ENCODE data around the gene SERP2.

SERP2 gene

DNA sequence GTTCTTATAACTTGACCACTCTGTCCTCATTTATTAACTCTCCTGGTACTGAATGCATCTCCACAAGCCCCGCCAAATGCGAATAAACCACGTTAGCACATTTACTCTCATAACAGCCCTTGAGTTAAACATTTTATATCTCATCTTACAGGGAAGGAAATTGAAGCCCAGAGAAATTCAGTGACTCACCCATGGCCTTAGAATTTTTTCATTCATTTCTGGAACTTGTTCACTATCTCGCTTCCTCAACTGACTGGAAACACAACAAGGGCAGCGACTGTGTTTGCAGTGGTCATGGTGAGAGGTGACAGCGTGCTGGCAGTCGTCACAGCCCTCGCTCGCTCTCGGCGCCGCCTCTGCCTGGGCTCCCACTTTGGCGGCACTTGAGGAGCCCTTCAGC lies 39.5 kb downstream of the SERP2 start:
- no peak for DNase-seq

DNA sequence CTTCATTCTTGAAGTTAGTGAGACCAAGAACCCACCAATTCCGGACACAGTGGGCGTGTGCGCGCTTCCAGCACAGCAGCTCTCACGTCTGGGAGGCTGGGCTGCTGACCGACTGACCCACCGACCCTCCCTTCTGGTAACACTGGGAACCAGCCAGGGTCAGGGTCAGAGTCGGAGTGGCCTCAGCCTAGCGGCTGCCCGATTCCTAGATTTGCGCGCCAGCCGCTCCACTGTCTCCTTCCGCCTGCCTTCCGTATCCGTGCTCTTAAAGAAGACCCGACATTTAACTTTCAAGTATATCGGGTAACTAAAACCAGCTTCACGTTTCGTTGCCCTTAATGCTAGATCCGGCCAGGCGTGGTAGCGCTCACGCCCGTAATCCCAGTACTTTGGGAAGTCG lies 41.1 kb downstream of the SERP2 start:
- no peak for DNase-seq

DNA sequence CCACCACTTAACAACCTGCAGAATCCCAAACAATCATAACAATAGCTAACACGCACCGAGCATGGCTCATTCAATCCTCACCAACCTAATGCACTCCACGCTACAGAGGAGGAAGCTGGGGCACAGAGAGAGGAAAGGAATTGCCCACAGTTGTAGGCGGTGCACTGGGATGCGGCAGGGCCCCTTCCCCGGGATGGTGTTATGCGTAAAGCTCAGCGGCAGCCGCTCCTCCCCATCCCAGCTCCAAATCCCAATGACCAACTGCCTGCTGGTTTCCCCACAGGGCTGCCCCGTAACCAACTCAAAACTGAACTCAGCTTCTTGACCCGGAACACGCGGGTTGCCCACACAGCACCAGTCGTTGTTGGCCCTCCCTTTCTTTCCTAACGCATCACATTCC lies 42.2 kb downstream of the SERP2 start:
- DNase-seq = no peak

DNA sequence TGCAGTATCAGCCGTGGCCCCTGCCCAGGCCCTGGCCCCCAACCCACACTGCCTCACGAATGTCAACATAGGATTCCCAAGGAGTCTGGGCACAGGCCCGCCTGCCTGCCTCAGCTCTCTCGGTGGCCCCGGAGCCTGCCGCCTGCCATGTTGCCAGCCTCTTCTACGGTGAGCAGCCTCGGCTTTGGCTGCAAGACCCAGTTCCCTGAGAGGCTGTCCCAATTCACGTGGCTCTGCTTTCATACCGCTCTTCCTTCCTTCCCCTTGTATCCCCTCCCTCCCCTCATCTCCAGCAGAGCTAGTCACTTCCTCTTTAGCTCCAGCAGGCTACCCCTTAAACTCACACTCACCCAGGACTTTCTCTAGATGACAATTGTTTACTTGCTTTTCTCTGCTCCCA lies 42.7 kb downstream of the SERP2 start:
- DNase-seq = no peak

GRCh38 chr13:44416744-44417143 lies 43.1 kb downstream of the SERP2 start:
- DNase-seq = no peak

DNA sequence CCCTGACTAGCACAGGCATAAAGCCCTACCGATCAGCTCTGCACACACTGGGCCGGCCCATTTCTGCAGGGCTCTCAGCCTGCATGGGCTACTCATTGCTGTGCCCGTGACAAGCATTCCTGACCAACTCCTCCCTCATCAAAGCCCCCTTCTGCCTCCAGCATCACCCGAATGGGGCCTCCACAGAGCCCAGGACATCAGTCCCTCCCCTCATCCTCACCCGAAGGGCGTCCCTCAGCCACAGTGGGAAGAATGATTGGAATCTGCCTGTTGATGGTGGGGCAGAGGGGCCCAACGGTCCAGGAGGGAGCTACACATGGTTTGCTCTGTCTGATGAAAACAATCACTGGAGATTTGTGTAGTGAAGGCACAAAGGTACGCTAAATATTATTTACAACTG lies 43.8 kb downstream of the SERP2 start:
- no peak for DNase-seq

- no peak for DNase-seq
These were observed 44.3 kb downstream of the SERP2 start for GRCh38 chr13:44417876-44418275.

DNA sequence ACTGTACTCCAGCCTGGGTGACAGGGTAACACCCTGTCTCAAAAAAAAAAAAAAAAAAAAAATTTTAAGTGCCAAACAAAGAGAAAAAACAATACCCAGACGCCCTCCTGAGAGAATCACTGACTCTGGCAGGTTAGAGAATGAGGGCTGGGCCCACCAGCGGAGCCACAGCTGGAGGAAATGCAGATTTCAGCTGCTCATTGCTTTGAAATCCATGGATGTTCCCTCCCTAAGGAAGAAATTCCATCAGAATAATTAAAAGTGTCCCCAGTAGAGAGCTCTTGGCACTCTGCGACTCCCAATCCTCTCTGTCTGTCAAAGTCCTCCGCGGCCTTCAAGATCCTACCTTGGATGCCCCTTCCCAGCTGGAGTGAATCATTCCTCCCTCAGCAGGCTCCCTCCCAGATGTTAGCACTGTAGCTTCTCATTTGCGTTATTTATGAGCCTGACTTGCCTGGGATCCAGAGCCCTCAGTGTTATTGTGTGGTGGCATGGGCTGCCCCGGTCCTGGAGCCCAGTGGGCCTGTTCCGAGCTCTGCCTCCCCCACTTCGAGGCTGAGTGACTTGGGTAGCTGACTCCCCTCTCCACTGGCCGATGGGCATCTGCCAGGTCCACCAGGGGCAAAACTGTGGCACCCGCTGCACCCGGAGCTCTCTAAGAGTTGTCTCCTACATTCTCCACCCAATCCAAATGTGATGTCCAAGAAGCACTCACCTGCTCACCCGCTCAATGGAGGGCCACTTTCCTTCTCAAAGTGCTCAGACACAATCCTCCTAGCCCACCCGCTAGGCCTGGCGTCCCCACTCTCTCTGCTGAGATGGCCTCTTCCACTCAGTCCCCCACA lies 47.0 kb downstream of the SERP2 start:
- DNase-seq = no peak

DNA sequence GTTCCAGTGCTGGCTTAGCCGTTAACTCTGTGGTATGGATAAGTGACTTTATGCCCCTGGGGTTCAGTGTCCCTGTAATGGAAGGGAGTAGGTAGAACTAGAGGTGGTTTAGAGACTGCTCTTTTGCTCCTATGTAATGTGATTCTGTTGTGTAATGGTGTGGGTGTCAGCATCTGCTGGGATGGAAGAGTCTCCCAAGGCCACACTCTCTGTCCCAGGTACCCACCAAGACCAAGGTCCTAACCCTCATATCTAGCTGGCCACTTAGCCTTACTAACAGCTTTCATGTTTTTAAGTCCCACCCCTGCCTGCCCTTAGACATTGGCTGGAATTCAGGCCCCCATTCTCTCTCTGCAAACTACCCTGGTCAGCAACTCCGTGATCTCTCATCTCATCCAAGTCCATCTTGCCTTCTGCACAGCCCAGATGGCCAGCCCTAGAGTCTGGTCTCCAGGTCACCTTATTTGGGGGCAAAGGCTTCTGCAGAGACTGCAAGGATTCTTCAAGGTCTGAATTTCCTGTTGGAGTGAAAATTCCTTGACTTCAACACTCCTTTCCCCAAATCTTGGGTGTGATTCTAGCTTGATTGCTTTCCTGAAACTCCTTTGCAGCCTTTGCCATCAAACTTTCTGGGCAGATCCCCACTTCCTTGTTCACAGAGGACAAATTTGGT lies 48.4 kb downstream of the SERP2 start:
- DNase-seq = no peak

GRCh38 chr13:44422755-44423643 lies 49.4 kb downstream of the SERP2 start:
- no peak for DNase-seq

- DNase-seq = no peak
These were observed 50.2 kb downstream of the SERP2 start for GRCh38 chr13:44423824-44424223.

GRCh38 chr13:44425041-44425814 lies 51.6 kb downstream of the SERP2 start:
- no peak for DNase-seq

DNA sequence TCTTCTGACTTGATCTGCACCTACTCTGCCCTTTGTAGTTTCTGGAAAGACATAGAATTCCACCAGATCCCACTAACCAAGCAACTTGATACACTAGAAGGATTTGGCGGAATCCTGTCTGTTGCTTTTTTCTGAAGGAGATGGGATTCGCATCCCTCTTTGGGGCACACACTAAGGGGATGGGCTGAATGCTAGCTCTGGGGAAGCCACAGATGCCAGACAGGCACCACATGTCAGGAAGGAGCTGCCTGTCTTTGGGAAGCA lies 52.1 kb downstream of the SERP2 start:
- no peak for DNase-seq

GRCh38 chr13:44426461-44426860 lies 52.8 kb downstream of the SERP2 start:
- no peak for DNase-seq

DNA sequence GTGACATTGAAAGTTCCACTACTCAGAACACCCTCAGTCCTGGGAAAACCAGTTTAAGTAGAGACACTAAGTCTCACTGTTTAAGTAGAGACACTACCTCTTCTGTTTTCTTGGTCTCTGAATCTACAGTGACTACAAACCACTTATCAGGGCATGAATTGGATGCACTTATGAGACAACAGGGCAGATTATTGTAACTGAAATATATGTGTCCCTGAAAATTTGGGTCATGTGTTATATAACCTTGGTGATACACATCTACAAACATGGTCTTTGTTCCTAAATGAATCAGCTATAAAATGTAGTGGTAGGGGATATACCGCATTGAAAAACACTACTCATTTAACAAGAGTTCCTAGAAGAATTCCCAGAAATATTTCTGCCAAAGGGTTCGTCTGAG lies 55.7 kb downstream of the SERP2 start:
- DNase-seq = no peak

GRCh38 chr13:44431150-44431549 lies 57.5 kb downstream of the SERP2 start:
- no peak for DNase-seq

GRCh38 chr13:44432650-44433049 lies 59.0 kb downstream of the SERP2 start:
- DNase-seq = no peak

- DNase-seq = no peak
These were observed 60.5 kb downstream of the SERP2 start for GRCh38 chr13:44433863-44434765.

DNA sequence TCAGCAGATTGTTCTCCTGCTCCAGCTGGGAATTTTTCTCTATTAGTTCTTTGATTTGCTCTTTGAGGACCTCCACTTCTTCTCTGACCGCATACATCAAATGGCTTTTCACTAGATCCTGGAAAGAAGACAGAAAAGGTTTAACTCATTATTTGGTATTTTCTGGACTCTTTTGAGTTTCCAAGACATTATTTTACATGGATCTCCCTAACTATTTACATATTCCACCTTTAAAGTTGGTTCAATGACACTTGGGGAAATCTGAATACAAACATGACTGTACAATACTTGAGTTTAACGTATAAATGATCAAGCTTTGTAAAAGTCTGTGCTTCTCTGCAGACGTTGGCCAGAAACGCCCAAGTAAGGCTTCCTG lies 61.1 kb downstream of the SERP2 start:
- no peak for DNase-seq

- DNase-seq = peak; percentile 85 to 86
These were observed 61.7 kb downstream of the SERP2 start for GRCh38 chr13:44435142-44435918.

DNA sequence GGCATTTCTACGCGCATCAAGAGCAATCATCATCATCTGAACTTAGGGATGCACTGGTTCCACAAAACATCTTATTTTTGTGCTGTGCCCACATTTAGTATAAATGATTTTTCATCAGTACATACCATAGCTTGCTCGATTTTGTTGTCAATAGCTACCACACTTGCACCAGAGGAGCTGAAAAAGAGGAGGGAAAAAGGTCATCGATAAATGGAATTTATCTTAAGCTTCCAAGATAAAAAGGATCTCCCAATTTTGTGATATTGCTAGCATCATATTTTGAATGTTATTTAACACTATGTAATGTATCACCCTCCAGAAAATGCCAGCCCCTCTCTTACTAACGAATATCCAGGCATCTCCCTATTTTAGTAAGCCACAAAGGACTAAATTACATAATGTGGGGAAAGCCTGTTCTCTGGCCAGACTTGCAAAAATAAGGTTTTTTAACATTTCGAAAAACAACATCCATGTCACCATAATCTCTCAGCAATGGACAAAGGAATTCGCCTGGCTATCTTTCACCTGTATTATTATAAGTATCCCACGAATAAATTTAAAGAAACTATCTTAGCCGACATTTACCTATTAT lies 62.4 kb downstream of the SERP2 start:
- DNase-seq = no peak
